Transverse colon (tissue), 4 donors: ENCODE results near the gene COLEC11.

ENCODE experiments used
- CTCF ChIP-seq, 5 experiments: fragments of 200-600 bp in 3 of 5; fragments of 450-650 bp in 2 of 5; sonication (generic) in 3 of 5; IDR thresholded peaks; 1 replicate in 2 of 5; 2 replicates in 3 of 5; pipeline ENCODE4 v1.5.1; 2016 to 2017; ENCODE audit warnings: antibody characterized with exemption in 5 of 5, inconsistent platforms in 3 of 5, mild to moderate bottlenecking in 2 of 5, moderate library complexity in 1 of 5
- POLR2A ChIP-seq: fragments of 450-650 bp; IDR thresholded peaks from one replicate; pipeline ENCODE4 v1.6.1; 2016; ENCODE audit warnings: antibody characterized with exemption, mild to moderate bottlenecking, moderate library complexity
- POLR2AphosphoS5 ChIP-seq, 3 donors: sonication (generic); formaldehyde crosslinking; IDR thresholded peaks; one replicate each; pipeline ENCODE4 v1.6.1; 2016; ENCODE audit warnings: antibody characterized with exemption in 3 of 3

GRCh38 chr2:3666613-3666975 is 71.7 kb downstream of the COLEC11 start:
- TF ChIP-seq POLR2AphosphoS5 (IDR thresholded peaks at IDR 0.05) (no peak), CTCF (IDR thresholded peaks at IDR 0.05) (no peak), POLR2A (no peak)
